ENCODE results near the gene PHLDA3.

- no peak for TF ChIP-seq CTCF (IDR thresholded peaks at IDR 0.05; ENCODE audit: insufficient read depth, low read length, poor library complexity, severe bottlenecking)
- TF ChIP-seq EZH2phosphoT487 (conservative IDR thresholded peaks at IDR 0.05; ENCODE audit: low read length): no peak
Measured at GRCh38 chr1:201506092-201506491, 37.1 kb upstream of the PHLDA3 start.

All from SU-DHL-6 (cell line).